Measurements from ENCODE around the gene LRP3.
"Not testable (repeated sequence)": the region's sequence is repeated elsewhere in the genome, so short reads cannot be mapped to it uniquely, and the experiment has no call there.

The LRP3 gene

DNA sequence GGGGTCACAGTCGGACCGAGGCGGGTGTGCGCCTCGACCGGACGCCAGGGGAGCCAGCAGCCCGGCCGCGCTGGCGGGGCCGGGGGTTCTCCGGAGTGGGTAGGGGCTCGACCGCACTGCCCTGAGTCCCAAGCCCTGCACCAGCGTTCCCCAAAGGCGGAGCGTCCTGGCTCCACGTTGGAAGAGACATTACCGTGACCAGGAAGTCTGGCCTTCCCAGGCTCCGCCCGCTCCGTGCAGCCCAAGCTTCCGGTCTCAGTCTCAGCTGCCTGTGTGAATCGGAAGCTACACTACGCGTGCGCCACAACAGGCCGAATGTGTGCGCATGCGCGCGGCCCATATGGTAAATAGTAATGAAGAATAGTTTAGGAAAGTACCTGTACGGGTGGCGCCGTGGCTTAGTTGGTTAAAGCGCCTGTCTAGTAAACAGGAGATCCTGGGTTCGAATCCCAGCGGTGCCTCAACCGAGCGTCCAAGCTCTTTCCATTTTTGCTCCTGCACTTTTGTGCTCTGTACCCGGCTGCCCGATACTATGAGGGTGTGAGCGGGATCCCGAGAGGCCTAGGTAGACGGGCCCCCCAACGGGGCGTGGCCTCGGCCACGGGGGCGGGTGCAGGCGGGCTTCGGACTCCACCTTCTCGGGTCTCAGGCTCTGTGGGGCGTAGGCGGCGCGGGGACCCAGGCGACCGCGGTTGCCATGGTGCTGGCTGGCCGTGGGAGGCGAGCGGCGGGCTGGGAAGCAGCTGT lies 17.3 kb upstream of the LRP3 start:
- peak; percentile 100 for DNase-seq

DNA sequence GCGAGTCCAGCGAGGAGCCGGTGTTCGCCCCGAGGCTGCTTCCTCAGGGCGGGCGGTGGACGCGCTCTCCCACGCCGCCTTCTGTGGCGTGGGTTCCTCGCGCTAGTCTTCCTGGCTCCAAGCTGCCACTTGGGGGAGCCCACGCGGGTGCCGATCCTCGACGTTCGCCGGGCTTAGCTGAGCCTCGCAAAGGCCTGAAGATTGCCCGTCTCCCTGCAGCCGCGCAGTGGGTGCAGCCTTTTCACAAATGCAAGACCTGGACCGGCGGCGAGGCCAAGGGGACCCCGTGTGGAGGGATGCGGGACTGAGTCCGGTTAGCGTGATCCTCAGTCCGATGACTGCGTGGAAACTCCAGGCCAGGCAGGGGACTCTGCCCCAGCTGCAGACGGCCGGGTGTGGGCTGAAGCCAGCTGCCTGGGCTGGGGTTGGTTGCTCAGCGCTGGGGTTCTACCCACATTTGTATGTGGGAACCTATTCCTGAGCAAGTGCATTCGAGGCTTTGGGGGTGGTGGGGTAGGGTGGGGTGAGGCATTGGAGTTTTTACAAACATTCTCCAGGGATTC lies 16.6 kb upstream of the LRP3 start:
- DNase-seq = no peak

DNA sequence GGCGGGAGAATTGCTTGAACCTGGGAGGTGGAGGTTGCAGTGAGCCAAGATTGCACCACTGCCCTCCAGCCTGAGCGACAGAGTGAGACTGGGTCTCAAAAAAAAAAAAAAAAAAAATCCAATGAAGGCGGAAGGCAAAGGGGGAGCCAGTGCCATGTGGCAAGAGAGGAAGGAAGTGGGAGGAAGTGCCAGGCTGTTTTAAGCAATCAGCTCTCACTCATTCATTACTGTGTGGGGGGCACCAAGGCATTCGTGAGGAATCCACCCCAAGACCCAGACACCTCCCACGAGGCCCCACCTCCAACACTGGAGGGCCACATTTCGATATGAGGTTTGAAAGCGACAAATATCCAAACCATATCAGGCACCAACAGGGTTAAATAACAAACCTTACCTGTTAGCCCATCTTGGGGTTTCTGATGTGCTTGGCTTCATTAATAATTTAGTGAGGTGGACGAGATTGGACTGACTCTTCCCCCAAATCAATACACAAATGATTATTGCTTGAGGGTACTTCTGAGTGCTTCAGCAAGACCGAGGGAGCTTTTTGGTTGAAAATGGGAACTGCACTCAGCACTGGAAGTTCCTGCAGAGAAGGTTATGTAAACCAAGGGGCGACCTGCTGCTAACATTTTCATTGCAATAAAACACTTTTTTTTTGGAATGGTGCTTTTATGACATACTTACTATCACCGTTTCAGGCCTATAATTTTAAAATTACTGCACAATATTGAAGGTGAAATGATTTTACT lies 7.5 kb upstream of the LRP3 start:
- DNase-seq = peak; percentile 58

DNA sequence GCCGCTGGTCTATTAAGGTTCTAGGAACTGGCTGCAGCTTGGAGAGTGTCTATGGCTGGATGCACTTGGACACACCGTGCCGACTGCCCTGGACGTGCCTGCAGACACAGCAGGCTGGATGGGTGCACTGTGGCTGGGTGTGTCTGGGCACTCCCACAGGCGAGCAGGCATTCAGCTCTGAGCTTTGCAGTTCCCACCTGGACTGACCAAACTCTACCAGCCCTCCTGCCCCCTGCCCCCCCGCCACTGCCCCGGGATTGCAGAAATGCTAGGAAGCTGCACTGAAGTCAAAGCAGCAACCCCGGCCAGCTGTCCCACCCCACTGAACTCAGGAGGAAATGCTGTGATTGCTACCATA lies 7.0 kb upstream of the LRP3 start:
- DNase-seq = peak; percentile 58

DNA sequence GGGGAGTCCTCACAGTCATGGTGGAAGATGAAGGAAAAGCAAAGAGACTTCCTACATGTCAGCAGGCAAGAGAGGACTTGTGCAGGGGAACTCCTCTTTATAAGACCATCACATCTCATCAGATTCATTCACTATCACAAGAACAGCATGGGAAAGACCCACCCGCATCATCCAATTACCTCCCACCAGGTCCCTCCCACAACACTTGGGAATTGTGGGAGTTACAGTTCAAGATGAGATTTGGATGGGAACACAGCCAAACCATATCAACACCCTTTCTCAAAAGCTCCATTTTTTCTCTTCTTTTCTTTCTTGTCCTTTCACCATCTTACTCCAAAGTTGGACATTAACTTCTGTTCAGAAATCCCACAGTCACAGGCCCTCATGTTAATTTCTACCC lies 4.7 kb upstream of the LRP3 start:
- DNase-seq = no peak

DNA sequence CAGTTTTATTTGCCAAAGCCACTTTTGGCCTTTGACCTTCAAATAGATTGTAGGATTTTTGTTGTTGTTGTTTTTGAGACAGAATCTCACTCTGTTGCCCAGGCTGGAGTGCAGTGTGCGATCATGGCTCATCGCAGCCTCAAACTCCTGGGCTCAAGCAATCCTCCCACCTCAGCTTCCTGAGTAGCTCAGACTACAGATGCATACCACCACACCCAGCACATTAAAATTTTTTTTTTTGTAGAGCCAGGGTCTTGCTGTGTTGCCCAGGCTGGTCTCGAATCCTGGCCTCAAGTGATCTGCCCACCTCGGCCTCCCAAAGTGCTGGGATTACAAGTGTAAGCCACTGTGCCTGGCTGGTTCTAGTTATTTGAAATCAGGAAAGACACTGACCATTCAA lies 3.0 kb upstream of the LRP3 start:
- not testable (repeated sequence) for DNase-seq

DNA sequence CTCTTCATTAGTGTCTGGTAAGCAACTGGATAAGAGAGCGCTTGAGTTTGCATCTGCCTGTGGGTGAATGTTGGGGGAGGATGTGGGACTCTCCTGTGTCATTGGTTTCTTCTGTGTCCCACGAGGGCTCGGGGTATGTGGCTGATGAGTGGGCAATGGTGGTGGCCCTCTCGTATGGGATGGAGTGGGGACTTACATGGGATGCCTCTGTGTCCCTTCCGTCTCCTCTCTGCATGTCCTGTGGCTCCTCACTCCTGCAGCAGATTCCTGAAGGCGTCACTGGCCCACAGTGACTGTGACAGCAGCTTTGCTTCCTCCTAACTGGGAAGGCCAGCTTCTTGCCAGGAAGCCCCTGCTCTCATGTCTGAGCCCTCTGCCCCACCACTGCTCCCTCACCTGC lies 2.6 kb upstream of the LRP3 start:
- no peak for DNase-seq

DNA sequence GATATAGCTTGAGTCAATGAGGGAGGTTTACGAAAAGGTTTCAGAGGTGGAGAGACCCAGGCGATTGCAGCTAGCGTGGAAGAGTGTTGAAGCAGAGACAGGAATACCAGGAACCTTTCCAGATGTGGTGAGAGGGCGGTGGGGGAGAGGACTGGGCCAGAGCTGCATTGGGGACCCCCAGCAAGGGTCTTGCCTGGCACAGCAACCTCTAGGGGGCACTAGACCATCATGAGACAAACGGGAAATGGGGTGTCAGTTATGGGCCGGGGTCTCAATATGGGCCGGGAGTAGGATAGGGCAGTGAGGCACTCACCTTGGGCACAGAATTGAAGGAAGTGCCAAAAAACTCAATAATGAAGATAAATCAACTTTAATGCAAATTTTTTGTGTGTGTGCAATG lies 2.1 kb upstream of the LRP3 start:
- peak; percentile 10 for DNase-seq

DNA sequence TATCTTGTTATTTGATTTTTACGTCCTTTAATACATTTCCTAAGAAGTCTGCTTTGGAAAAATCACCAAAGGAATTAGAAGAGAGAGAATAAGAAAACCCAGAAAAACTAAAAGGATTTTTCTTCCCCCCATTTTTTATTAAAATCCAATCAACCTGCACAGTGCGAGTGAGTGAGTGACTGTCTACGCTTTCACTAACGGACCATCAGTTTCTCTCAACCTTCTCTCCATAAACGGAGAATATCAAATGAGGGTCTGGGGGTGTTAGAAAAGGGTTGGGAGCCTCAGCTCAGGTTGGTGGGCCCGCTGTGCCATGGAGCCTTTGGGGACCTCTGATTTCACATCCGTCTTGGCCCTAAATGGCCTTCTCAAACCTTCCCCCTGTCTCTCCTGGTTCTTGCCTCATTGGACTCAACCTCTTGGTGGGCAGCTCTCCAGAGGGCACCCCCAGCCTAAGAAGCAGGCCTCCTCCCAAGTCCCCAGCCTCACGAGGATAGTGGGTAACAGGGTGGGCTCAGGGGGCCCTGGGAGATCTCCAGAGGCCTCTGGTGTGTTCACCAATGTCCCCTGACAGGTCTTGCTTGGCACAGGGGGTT lies 763 bp upstream of the LRP3 start:
- no peak for DNase-seq

DNA sequence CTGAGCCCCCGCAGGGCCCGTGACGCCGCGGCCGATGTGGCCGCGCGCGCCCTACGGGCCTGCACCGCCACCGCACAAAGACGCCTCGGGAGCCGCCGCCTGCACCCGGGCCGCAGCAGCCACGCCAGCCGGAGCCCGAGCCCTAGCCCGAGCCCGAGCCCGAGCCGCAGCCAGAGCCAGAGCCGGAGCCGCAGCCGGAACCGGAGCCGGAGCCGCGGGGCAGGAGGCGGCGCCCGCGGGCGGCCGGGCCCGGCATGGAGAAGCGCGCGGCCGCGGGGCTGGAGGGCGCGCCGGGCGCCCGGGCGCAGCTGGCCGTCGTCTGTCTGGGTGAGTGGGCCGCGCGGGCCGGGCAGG lies 379 bp downstream of the LRP3 start:
- DNase-seq = peak; percentile 61

DNA sequence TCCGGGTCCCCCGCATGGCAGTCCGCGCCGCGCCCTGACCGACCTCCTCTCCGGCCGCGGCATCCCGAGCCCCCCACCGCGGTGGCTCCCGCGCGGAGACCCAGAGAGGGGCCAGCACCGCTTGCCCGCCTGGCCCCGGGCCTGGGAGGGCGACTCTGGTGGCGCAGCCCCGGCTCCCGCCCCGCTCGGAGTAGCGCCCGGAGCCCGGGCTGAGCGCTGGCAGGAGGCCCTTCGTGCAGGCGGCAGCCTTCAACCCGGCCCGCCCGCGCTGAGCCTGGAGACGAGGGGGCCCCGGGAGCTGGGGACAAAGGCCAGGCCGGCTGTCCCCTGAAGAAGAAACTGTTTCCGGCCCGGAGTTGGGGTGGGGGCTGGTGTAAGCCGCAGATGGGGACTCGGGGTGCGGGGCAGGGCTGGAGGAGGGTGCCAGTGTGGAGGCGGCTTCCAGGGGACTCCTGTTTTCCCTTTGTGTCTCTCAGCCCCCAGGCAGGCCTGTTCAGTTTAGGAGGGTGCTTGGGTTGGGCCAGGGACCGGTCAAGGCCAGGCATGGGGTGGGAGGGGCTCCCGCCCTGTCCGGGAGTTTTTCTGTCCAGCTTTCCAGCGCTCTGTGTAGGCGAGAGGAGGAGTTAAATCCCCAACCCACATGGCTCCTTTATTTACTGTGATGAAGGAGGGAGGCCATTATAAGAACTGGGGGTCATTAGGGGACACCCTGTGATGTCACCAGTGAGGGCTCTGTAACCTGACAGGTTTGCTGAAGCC lies 935 bp downstream of the LRP3 start:
- peak; percentile 58 for DNase-seq

DNA sequence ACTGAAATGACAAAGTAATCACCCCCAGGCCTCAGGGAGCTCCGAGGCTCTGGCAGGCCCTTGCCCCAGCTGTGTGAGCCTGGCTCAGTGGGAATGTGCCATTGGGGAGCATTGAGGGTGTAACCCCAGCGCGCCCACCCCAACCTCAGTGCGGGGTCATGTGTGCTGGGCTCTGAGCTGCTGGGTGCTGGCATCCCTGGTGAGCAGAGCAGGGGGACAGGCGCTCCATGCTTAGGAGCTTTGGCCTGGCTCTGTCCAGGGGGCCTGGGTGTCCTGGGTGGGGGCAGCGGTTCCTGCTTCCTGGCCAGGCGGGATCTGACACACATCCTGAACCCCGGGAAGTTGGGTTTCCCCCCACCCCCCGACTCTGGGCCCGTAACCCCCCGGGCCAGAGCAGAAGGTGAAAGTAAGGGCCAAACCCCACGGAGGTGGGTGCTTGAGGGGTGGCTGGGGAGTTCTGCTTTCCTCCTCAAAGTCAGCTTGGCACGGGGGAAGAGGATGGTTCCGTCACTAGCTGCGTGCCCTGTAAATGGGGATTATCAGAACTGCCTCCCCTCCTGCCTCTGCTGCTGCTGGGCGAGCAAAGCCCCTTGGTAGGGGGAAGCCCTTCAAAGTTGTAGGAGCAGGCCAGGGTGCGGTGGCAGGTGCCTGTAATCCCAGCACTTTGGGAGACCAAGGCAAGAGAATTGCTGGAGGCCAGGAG lies 1.7 kb downstream of the LRP3 start:
- DNase-seq = no peak

DNA sequence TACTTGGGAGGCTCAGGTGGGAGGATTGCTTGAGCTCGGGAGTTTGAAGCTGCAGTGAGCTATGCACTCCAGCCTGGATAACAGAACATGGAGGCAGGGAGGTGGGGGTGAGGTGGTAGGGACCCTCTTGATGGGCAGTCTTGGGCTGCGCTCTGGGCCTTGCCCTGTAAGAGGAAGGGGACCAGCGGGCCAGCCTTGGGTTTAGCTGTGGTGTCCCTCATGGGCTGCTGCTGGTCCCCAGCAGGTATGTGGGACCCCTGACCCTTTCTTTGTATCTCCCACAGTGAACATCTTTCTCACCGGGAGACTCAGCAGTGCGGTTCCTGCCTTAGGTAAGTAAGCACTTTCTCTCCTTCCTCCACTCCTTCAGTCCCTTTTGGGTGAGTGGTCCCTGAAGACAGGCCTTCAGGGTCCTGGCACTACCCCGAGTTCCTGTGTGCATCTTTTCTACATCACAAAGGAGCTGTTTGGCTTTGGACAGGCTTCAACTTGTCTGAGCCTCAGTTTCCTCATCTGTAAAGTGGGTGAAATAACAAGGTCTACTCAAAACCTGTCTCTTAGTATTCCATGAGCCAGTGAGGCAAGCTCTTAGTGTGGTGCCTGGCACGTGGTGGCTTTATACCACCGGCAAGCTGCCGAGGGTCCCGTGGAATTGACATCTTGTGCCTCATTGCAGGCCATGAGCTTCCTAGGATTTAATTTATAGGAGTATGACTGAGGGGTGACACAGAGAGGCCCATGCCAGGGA lies 2.5 kb downstream of the LRP3 start:
- DNase-seq = no peak

DNA sequence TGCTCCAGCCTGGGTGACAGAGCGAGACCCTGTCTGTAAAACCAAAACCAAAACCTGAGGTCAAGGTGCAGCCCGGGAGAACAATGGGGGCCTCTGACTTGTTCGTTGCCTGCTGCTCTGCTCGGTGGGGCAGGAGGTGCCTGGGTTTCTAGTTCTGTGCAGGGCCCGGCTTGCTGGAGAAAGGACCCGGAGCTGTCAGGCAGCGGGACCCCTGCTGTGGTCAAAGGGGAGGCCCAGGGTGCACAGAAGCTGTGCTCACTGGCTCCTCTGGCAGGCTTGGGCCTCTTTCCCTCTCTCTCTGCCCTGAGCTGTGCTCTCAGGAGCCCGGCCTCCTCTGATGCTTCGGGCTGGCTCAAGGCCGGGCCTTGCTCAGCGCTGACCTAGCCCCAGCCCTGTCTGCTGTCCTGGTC lies 3.5 kb downstream of the LRP3 start:
- no peak for DNase-seq

DNA sequence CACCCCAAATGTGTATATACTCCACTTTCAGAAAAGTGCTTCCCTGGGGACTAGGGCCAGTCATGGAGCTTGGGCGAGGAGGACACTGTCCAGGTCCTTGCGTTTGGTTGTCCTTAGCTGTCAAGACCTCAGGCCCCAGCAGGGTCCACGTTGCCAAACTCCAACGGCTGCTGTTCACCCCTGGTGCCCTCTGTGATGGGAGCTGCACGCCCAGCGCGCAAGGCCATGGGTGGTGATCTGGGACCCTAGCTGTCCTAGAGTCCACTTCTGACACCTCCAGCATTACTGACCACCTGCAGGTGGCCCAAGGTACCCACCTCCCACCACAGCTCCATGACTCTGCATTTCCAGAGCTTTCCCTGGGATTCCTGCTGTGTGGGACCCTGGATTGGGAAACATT lies 4.0 kb downstream of the LRP3 start:
- DNase-seq = no peak

DNA sequence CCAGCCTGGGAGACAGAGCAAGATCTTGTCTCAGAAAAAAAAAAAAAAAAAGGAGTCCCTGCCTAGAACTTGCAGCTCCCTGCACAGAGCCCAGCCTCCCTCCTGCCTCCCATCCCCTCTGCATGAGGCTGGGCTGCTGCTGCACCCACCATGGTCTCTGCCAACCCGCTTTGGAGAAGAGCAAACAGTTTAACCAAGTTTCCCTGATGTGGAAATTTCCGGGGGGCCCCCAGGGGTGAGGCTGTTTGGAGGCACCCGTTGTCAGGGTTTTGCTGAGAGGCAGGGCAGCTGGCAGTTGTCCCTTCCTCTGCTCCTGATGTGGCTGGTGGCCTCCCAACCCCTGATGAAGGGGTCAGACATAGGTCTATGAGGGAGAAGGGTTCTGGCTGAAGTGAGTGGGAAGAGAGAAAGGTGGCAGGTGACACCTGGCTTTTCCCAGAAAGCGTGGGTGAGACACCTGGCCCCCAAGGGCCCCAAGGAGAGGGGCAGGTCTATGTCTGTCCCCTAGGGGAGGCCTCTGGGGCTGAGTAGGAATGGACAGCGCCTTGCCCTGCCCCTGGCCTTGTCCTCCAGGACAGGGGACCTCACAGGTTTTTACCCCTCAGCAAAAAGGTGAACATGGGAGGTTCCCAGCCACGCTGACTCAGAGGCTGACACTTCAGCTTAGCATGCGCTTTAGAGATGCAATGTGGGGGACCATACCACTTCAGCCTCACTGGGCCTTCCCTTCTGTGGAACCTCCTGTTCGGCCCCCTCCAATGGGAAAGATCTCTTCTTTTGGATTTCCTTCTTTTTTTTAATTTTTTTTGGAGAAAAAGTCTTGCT lies 5.5 kb downstream of the LRP3 start:
- no peak for DNase-seq

DNA sequence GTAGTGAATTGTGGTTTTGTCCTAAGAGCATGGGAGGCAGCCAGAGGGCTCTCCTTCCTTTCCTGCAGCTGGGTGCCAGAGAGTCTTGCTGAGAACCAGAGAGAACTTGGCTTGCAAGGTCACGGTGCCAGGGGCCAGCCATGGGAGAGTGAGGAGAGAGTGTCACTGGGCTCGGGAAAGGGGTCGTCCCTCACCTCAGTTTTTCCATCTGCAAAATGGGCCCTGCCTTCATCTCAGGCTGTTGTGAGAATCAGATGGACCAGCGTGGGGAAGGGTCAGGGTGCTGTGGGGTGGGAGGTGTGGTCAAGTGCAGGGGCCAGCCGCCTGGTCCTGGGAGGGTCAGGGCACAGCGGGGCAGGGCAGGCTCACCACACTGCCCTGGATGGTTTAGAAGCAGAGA lies 7.3 kb downstream of the LRP3 start:
- no peak for DNase-seq

DNA sequence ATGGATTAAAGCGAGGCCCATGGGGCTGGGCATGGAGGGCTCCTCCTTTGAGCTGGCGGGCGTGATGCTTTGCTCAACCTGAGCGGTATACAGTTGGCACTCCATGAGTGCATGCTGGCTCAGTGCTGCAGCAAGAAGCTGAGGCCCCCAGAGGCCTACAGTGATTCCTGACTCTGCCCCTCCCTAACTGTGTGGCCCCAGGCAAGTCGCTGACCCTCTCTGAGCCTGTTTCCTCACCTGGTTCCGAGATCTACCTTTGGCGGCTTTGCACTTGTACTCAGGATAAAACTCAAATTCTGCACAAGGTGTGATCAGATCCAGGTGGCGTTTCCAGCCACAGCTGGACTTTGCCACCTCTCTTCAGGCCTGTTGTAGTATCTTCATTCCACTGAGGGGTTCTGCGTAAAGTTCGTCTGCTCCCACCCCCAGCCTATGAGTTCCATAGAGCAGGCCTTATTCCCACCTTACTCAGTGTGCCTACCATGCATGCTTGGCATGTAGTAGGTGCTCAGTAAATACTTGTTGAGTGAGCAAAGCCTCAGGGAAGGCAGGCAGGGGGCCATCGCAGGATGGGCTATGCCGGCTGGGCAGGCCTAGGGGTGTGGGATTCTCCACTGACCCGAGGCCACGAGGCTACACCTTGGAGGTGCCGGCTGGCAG lies 7.9 kb downstream of the LRP3 start:
- DNase-seq = no peak

DNA sequence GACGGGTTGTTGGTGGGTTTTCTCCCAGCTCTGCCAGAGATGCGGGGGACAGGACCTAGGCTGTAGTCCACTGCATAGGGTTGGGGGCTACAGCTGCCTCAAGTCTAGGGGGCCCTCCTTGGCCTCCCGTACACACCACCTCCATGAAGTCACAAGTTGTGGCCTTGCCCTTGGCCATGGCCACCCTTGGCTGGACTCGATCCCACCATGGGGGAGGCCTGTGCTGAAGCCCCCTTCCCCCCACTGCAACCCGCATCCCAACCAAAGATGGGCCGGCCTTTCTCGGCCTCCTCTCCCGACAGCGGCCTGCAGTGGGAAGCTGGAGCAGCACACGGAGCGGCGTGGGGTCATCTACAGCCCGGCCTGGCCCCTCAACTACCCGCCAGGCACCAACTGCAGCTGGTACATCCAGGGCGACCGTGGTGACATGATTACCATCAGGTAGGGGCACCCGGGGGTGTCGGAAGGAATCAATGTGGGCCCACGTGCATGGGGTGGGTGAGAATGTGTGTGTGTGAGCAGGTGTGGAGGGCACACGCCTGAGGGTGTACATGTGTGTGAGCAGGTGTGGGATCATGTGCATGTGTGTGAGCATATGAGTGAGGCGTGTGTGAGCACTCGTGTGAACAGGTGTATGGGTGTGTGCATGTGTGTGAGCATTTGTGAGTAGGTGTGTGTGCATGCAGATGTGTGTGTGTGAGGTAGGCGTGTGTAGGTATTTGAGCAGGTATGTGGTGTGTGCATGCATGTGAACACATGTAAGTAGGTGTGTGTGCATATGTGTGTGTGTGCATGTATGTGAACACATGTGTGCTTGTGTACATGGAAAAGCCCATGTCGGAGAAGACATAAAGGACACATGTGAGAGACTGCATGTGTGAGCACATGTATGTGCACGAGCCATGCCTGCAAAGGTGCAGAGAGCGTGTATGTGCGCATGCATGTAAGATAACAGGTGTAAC lies 8.7 kb downstream of the LRP3 start:
- no peak for DNase-seq

Measured in NCI-H69 (cell line).